Mucosa of stomach (tissue), 1 donor: Measurements from ENCODE around the gene UPF3B.
A peak's percentile ranks its signal among the peaks of the same experiment; 100 is the strongest.
"Not testable (repeated sequence)": the region's sequence is repeated elsewhere in the genome, so short reads cannot be mapped to it uniquely, and the experiment has no call there.

ENCODE experiments used
- H3K27me3 ChIP-seq: one replicate; pipeline ENCODE4 v1.7.0; 2013; ENCODE audit warnings: mild to moderate bottlenecking, low read length; ENCODE audit not compliant: control insufficient read depth, insufficient read depth
- H3K36me3 ChIP-seq: one replicate; pipeline ENCODE4 v1.7.0; 2013; ENCODE audit warnings: low read length; ENCODE audit not compliant: control insufficient read depth, insufficient read depth
- H3K4me1 ChIP-seq: one replicate; pipeline ENCODE4 v1.7.0; 2013; ENCODE audit warnings: mild to moderate bottlenecking, low read length; ENCODE audit not compliant: control insufficient read depth, insufficient read depth
- H3K4me3 ChIP-seq: one replicate; pipeline ENCODE4 v1.7.0; 2013; ENCODE audit warnings: low read length
- H3K9ac ChIP-seq: one replicate; pipeline ENCODE4 v1.7.0; 2013; ENCODE audit warnings: mild to moderate bottlenecking, low read length, moderate library complexity
- H3K9me3 ChIP-seq: one replicate; pipeline ENCODE4 v1.7.0; 2013; ENCODE audit warnings: mild to moderate bottlenecking, low read length, moderate library complexity; ENCODE audit not compliant: control insufficient read depth
- donor health status: Pancreatic carcinoma.

The UPF3B gene

DNA sequence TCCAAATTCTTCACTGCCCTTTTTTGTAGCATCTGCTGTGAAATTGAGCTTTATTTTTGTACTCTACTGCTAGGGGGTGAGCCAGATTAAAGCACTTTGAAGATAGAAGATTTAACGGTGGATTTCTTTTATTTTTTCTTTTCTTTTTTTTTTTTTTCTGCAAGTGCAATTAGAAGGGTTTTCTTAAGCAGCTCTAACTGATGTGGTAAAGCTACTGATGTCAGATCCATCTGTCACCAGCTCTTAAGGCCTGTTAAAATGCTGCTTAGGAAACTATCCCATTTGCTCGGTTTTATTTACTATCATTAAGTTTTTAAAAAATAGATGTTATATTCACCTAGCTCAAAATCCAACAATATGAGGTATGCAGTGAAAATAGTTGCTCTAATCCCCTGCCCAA is 26.0 kb upstream of the UPF3B start:
- H3K9ac ChIP-seq: no peak overlapping the region
- H3K4me1 ChIP-seq: no peaks in the 10 kb centered on the region
- no peak overlapping the region for H3K4me3 ChIP-seq
- no peaks in the 10 kb centered on the region for H3K27me3 ChIP-seq
- H3K36me3 ChIP-seq: no peaks in the 10 kb centered on the region
- no peaks in the 10 kb centered on the region for H3K9me3 ChIP-seq

GRCh38 chrX:119871599-119872395 is 19.0 kb upstream of the UPF3B start, which contains the start of the genes NDUFA1 and RNF113A:
NDUFA1 (plus strand) TSS chrX:119871832; CDS start chrX:119871912, 80 bp downstream.
RNF113A (minus strand) TSS chrX:119871733; CDS start chrX:119871613, 120 bp downstream.
- peak within 1 kb of the TSS; percentile 95 for H3K9ac ChIP-seq

DNA sequence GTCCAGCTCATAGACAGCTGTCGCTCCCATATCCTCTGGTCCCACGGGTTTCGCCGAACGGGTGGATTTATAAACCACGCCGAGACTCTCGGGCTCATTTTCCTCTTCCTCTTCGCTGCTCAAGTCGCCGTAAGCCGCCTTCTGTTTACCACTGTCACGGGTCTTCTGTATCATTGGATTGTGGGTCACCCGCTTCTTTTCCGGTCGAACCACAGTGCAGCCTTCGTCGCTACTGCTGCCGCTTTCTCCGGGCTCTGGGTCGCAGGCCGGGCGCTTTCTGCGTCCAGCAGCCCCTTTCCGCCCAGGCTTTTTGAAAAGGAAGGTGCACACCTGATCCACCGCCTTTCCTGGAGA is 18.5 kb upstream of the UPF3B start:
- Histone ChIP-seq H3K27me3 (no peaks in the 10 kb centered on the region), H3K9me3 (no peaks in the 10 kb centered on the region), H3K9ac (peak overlapping the region; percentile 95), H3K4me1 (no peaks in the 10 kb centered on the region), H3K4me3 (peak overlapping the region; percentile 82), H3K36me3 (no peaks in the 10 kb centered on the region)

More at GRCh38 chrX:119871599-119872395, 19.0 kb upstream of the UPF3B start, which contains the start of the genes NDUFA1 and RNF113A:
- Histone ChIP-seq H3K4me3 (peak within 1 kb of the TSS; percentile 82), H3K27me3 (no peaks in the 10 kb centered on the region), H3K36me3 (no peaks in the 10 kb centered on the region), H3K4me1 (no peaks in the 10 kb centered on the region), H3K9me3 (no peaks in the 10 kb centered on the region)

DNA sequence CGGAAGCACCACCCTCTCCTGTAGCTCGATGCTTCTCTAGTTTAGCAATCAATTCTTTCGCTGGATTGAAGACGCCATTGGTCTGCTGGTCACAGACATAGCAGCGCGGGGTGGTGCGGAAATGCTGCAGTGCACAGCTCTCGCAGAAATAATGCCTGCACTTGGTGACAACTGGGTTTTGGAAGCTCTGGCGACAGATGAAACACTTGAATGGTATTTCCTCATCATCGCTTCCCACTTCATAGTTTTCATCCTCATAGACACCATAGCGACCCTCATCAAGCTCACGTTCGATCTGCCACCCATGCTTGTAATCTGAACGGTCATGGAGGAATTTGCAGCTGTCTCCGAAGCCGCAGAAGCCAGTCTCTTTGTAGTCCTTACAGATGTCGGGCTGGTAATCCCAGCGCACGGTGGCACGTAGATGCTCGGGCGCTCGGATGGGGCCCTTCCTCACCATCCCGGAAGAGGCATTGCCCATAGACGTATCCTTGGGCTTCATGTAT is 17.9 kb upstream of the UPF3B start:
- Histone ChIP-seq H3K27me3 (no peaks in the 10 kb centered on the region), H3K4me1 (no peaks in the 10 kb centered on the region), H3K4me3 (peak overlapping the region; percentile 82), H3K36me3 (no peaks in the 10 kb centered on the region), H3K9me3 (no peaks in the 10 kb centered on the region), H3K9ac (peak overlapping the region; percentile 95)

DNA sequence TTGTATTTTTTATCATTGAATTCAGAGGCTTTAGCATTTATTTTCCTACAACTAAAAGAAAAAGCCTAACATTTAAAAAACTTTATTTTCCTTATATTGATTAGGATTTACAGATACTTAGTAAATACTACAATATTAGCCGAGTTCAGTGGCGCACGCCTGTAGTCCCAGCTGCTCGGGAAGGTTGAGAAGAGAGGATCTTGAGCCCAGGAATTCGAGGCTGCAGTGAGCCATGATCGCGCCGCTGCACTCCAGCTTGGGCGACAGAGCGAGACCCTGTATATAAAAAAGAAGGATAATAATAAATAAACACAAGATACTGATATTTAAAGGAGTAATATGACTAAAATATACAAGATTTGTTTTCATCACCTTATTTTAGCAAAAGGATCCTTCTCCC is 681 bp upstream of the UPF3B start:
- Histone ChIP-seq H3K27me3 (no peaks in the 10 kb centered on the region), H3K4me1 (no peaks in the 10 kb centered on the region), H3K4me3 (no peak overlapping the region), H3K36me3 (no peaks in the 10 kb centered on the region), H3K9me3 (no peaks in the 10 kb centered on the region), H3K9ac (no peak overlapping the region)

GRCh38 chrX:119833905-119834304 is 18.9 kb downstream of the UPF3B start:
- Histone ChIP-seq H3K9me3 (no peaks in the 10 kb centered on the region), H3K4me3 (no peak overlapping the region), H3K4me1 (no peaks in the 10 kb centered on the region), H3K36me3 (no peaks in the 10 kb centered on the region), H3K9ac (no peak overlapping the region), H3K27me3 (no peaks in the 10 kb centered on the region)

DNA sequence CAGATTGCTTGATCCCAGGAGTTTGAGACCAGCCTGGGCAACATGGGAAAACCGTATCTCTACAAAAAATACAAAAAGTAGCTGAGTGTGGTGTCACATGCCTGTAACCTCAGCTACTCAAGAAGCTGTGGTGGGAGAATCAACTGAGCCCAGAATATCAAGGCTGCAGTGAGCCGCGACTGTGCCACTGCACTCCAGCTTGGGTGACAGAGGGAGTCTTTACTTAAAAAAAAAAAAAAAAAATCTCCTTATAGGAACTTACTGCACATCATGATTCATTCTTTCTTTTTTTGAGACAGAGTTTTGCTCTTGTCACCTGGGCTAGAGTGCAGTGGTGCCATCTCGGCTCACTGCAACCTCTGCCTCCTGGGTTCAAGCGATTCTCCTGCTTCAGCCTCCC is 24.3 kb downstream of the UPF3B start:
- Histone ChIP-seq H3K36me3 (no peaks in the 10 kb centered on the region), H3K4me3 (no peak overlapping the region), H3K9me3 (no peaks in the 10 kb centered on the region), H3K27me3 (no peaks in the 10 kb centered on the region), H3K9ac (no peak overlapping the region), H3K4me1 (peaks cover 4% of the 10 kb centered on the region)

DNA sequence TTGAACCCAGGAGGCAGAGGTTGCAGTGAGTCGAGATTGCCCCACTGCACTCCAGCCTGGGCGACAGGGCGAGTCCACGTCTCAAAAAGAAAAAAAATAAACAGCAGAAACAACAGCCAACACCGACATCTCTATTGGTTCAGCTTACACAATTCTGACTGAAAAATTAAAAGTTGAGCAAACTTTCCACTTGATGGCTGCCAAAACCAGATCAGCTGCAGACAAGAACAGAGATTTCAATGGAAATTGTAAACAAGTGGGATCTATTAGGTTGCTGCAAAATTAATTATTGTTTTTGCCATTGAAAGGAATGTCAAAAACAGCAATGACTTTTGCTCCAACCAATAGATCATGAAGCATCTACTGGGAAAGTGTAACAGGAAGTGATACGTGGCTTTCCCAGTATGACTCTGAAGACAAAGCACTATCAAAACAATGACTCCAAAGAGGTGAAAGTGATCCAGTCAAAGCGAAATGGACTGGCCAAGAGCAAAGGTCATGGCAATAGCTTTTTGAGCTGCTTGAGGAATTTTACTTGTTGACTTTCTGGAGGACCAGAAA is 26.3 kb downstream of the UPF3B start:
- Histone ChIP-seq H3K4me3 (no peak overlapping the region), H3K9ac (no peak overlapping the region)

GRCh38 chrX:119824221-119824620 is 28.5 kb downstream of the UPF3B start:
- H3K36me3 ChIP-seq, H3K9ac ChIP-seq, H3K9me3 ChIP-seq, H3K4me3 ChIP-seq, H3K4me1 ChIP-seq, H3K27me3 ChIP-seq: not testable (repeated sequence)

More for the DNA sequence above, 26.3 kb downstream of the UPF3B start:
- peaks cover 4% of the 10 kb centered on the region for H3K4me1 ChIP-seq
- H3K36me3 ChIP-seq: no peaks in the 10 kb centered on the region
- no peaks in the 10 kb centered on the region for H3K27me3 ChIP-seq
- H3K9me3 ChIP-seq: no peaks in the 10 kb centered on the region

GRCh38 chrX:119821703-119822102 is 31.1 kb downstream of the UPF3B start:
- H3K27me3 ChIP-seq, H3K9me3 ChIP-seq, H3K9ac ChIP-seq, H3K4me3 ChIP-seq, H3K36me3 ChIP-seq, H3K4me1 ChIP-seq: not testable (repeated sequence)

DNA sequence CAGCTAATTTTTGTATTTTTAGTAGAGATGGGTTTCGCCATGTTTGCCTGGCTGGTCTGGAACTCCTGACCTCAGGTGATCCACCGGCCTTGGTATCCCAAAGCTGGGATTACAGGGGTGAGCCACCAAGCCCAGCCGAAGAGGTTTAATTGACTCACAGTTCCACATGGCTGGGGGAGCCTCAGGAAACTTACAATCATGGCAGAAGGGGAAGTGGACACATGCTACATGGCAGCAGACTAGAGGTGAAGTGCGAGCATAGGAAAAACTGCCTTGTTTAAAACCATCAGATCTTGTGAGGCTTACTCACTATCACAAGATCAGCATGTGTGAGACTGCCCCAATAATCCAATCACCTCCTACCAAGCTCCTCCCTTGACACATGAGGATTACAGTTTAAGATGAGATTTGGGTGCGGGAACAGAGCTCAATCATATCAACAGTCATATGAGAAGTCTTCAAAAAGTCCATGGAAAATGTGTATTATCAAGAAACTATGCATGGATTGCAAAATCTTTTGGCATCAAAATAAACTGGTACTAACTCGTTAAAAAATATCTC is 35.6 kb downstream of the UPF3B start:
- Histone ChIP-seq H3K9ac (no peak overlapping the region), H3K9me3 (no peaks in the 10 kb centered on the region), H3K4me1 (no peaks in the 10 kb centered on the region), H3K4me3 (no peak overlapping the region), H3K36me3 (no peaks in the 10 kb centered on the region), H3K27me3 (no peaks in the 10 kb centered on the region)

DNA sequence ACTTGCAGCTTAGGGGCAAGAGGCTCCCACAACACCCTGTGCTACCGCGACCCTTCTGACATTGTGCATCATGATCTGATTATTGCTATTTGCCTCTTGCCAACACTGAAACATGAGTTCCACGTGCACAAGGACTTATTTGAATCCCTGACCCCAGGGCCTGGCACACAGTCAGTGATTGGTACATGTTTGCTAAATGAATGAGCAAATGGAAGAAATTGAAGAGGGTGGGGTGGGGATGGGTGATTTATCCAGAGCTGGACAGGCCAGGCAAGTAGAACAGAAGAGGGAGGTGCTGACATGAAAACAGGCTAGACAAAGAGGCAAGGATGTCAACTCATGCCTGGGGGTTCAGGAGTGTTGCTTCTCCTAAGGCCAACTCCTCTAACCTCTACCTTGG is 36.5 kb downstream of the UPF3B start:
- no peaks in the 10 kb centered on the region for H3K4me1 ChIP-seq

More for the DNA sequence above, 36.5 kb downstream of the UPF3B start:
- H3K27me3 ChIP-seq: no peaks in the 10 kb centered on the region
- H3K9ac ChIP-seq: no peak overlapping the region
- H3K9me3 ChIP-seq: no peaks in the 10 kb centered on the region
- H3K4me3 ChIP-seq: no peak overlapping the region
- H3K36me3 ChIP-seq: no peaks in the 10 kb centered on the region
